Measurements from ENCODE around the gene FBXW5. TPM values are rescaled to one million over a fixed set of nuclear protein-coding genes. Genes with fewer than 3 reads are reported as not detected.

Gene FBXW5
- total and polyA plus RNA-seq, 2 experiments from 2014 or later: 27.0 to 111 TPM

DNA sequence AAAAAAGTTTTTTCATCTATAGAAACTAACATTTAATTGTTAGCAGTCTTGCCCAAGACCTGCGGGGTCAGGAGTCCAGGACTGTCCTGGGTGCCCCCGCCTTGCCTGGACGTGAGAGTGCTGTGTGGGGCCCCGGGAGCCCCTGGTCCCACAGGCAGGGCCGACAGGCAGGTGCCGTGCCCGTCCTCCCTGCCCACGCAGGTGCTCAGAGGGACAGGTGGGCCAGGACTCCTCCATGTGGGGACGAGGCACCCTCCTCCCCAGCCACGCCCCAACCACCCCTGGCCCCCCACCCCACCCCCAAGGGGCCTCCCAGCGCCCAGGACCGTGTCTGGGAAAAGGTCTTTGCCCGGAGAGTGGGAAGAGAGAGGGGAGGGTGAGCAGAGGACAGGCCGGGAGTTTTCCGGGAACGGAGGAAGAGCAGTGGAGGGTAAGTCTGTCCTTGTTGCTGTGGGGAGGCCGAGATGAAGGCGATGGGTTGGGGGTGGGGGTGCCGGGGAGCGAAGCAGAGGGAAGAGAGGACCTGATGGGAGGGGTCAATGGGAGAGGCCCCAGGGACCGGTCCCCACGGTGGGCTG lies 4.8 kb upstream of the FBXW5 start (continued):
- TF ChIP-seq ZNF462 (CRISPR knock-in tag; IDR thresholded peaks at IDR 0.05): no peak

GRCh38 chr9:136947955-136948510 lies 3.5 kb upstream of the FBXW5 start:
- Histone ChIP-seq H3K79me2 (replicated peaks; ENCODE audit: insufficient read depth) (0 out of 2 replicates have a peak, but pooled peaks cover 5% of the 10 kb centered on the region), H3K4me2 (no peak overlapping the region), H3K4me1 (ENCODE audit: insufficient read depth) (peaks cover 9% of the 10 kb centered on the region), H4K20me1 (replicated peaks; ENCODE audit: insufficient read depth) (no peaks in the 10 kb centered on the region), H3K27me3 (ENCODE audit: insufficient read depth) (no peaks in the 10 kb centered on the region), H3K9me2 (ENCODE audit: insufficient read depth) (no peaks in the 10 kb centered on the region), H3K27ac (ENCODE audit: low read depth) (no peak overlapping the region), H3K4me3 (no peak overlapping the region), H2AFZ (no peak overlapping the region), H3K36me3 (ENCODE audit: insufficient read depth) (no peaks in the 10 kb centered on the region), H3F3A (replicated peaks; ENCODE audit: low read depth) (no peaks in the 10 kb centered on the region; the same call in 1 of the 2 replicates)
- H3K27me3 Mint-ChIP-seq (ENCODE audit: insufficient read depth, low read depth, poor library complexity): peaks cover 9% of the 10 kb centered on the region
- peak; percentile 75 for DNase-seq (ENCODE audit: low spot score)
- peak; percentile 48 to 88 for TF ChIP-seq CTCF (conservative IDR thresholded peaks at IDR 0.05; ENCODE audit: low read depth in 2 of 2)
- TF ChIP-seq POLR2AphosphoS5 (IDR thresholded peaks at IDR 0.05; ENCODE audit: low read depth): peak; percentile 32; the same call in 1 of the 2 replicates
- no peak for TF ChIP-seq JUNB (IDR thresholded peaks at IDR 0.05; ENCODE audit: unreplicated experiment)
- H3K27ac Mint-ChIP-seq: no peak overlapping the region
- H3K4me1 Mint-ChIP-seq: peaks cover 8% of the 10 kb centered on the region
- no peaks in the 10 kb centered on the region for H3K36me3 Mint-ChIP-seq (ENCODE audit: low read depth)
- H3K9me3 Mint-ChIP-seq: no peaks in the 10 kb centered on the region
- peak overlapping the region; percentile 54; the same call in 2 of the 3 replicates for H3K4me3 Mint-ChIP-seq
- ATAC-seq: peak; percentile 9
